H9 (cell line): Measurements from ENCODE around the gene BTBD8. TPM values are rescaled to one million over a fixed set of nuclear protein-coding genes. Genes with fewer than 3 reads are reported as not detected.

Experiments used
- DNase-seq: peaks from one replicate; pipeline ENCODE4 v3.0.0-alpha.2; 2017
- H2AFZ ChIP-seq: one replicate; pipeline ENCODE4 v1.6.1; 2013; ENCODE audit warnings: mild to moderate bottlenecking, low read length, control low read depth, moderate library complexity
- H2AK5ac ChIP-seq: 2 replicates; pipeline ENCODE4 v1.6.1; 2013; ENCODE audit warnings: low read length, control low read depth, mixed read lengths; ENCODE audit not compliant: insufficient read length
- H2BK120ac ChIP-seq: one replicate; pipeline ENCODE4 v1.6.1; 2013; ENCODE audit warnings: low read depth, mild to moderate bottlenecking, low read length, control low read depth, inconsistent platforms; ENCODE audit not compliant: poor library complexity, severe bottlenecking
- H2BK12ac ChIP-seq: 2 replicates; pipeline ENCODE4 v1.6.1; 2013; ENCODE audit warnings: low read length, control low read depth, mixed read lengths, low read depth; ENCODE audit not compliant: insufficient read length
- H2BK15ac ChIP-seq: 2 replicates; pipeline ENCODE4 v1.6.1; 2013; ENCODE audit warnings: low read depth, low read length, control low read depth
- H2BK20ac ChIP-seq: one replicate; pipeline ENCODE4 v1.6.1; 2013; ENCODE audit warnings: low read depth, mild to moderate bottlenecking, low read length, control low read depth, inconsistent platforms; ENCODE audit not compliant: poor library complexity, severe bottlenecking
- H2BK5ac ChIP-seq: 2 replicates; pipeline ENCODE4 v1.6.1; 2013; ENCODE audit warnings: low read length, control low read depth, mixed read lengths; ENCODE audit not compliant: insufficient read length
- H3K14ac ChIP-seq: 2 replicates; pipeline ENCODE4 v1.6.1; 2013; ENCODE audit warnings: low read length, control low read depth; ENCODE audit not compliant: insufficient read depth
- H3K18ac ChIP-seq: 2 replicates; pipeline ENCODE4 v1.6.1; 2013; ENCODE audit warnings: low read depth, mild to moderate bottlenecking, mixed read lengths, low read length, control low read depth; ENCODE audit not compliant: insufficient read length
- H3K23ac ChIP-seq: 2 replicates; pipeline ENCODE4 v1.6.1; 2013; ENCODE audit warnings: low read length, control low read depth, mixed read lengths, low read depth; ENCODE audit not compliant: insufficient read length
- H3K23me2 ChIP-seq: 2 replicates; pipeline ENCODE4 v1.6.1; 2013; ENCODE audit warnings: low read depth, mild to moderate bottlenecking, mixed read lengths, low read length, control low read depth; ENCODE audit not compliant: insufficient read length, poor library complexity, severe bottlenecking
- H3K27ac ChIP-seq: 2 replicates; pipeline ENCODE4 v1.5.1; 2013; ENCODE audit warnings: low read length, control low read depth, mixed read lengths, low read depth; ENCODE audit not compliant: insufficient read length
- H3K27me3 ChIP-seq: 2 replicates; pipeline ENCODE4 v1.6.1; 2013; ENCODE audit warnings: low read length, control low read depth, inconsistent platforms; ENCODE audit not compliant: insufficient read depth
- H3K4ac ChIP-seq: 2 replicates; pipeline ENCODE4 v1.6.1; 2013; ENCODE audit warnings: low read depth, mild to moderate bottlenecking, control low read depth, inconsistent platforms, low read length, moderate library complexity
- H3K4me1 ChIP-seq: 2 replicates; pipeline ENCODE4 v1.6.1; 2013; ENCODE audit warnings: low read length, control low read depth, inconsistent platforms; ENCODE audit not compliant: insufficient read depth
- H3K4me2 ChIP-seq: 2 replicates; pipeline ENCODE4 v1.6.1; 2013; ENCODE audit warnings: low read length, control low read depth, mixed read lengths; ENCODE audit not compliant: insufficient read length, insufficient read depth
- H3K56ac ChIP-seq: 2 replicates; pipeline ENCODE4 v1.6.1; 2013; ENCODE audit warnings: low read depth, mild to moderate bottlenecking, mixed read lengths, low read length, control low read depth; ENCODE audit not compliant: insufficient read length
- H3K79me1 ChIP-seq: 2 replicates; pipeline ENCODE4 v1.6.1; 2013; ENCODE audit warnings: low read depth, mild to moderate bottlenecking, moderate library complexity, low read length, control low read depth, inconsistent platforms; ENCODE audit not compliant: insufficient read depth, poor library complexity, severe bottlenecking
- H3K79me2 ChIP-seq: 2 replicates; pipeline ENCODE4 v1.6.1; 2013; ENCODE audit warnings: low read length, control low read depth, inconsistent platforms; ENCODE audit not compliant: insufficient read depth
- H3K9ac ChIP-seq: 2 replicates; pipeline ENCODE4 v1.6.1; 2013; ENCODE audit warnings: low read length, control low read depth, mixed read lengths; ENCODE audit not compliant: insufficient read length; ENCODE audit errors: extremely low read depth
- H3K9me3 ChIP-seq: one replicate; pipeline ENCODE4 v1.6.1; 2013; ENCODE audit warnings: low read depth, low read length, inconsistent platforms; ENCODE audit not compliant: control insufficient read depth
- H3T11ph ChIP-seq: one replicate; pipeline ENCODE4 v1.6.1; 2013; ENCODE audit warnings: mild to moderate bottlenecking, low read length, control low read depth, inconsistent platforms
- H4K20me1 ChIP-seq: one replicate; pipeline ENCODE4 v1.6.1; 2013; ENCODE audit not compliant: control insufficient read depth, insufficient read length, insufficient read depth
- H4K5ac ChIP-seq: 2 replicates; pipeline ENCODE4 v1.6.1; 2013; ENCODE audit warnings: low read depth, mild to moderate bottlenecking, mixed read lengths, low read length, control low read depth; ENCODE audit not compliant: insufficient read length
- H4K8ac ChIP-seq: replicated peaks from 2 replicates; pipeline ENCODE4 v1.6.1; 2013; ENCODE audit warnings: low read length, control low read depth, mixed read lengths, low read depth; ENCODE audit not compliant: insufficient read length
- H4K91ac ChIP-seq: 2 replicates; pipeline ENCODE4 v1.6.1; 2013; ENCODE audit warnings: low read depth, mild to moderate bottlenecking, moderate library complexity, mixed read lengths, low read length, control low read depth; ENCODE audit not compliant: insufficient read length
- H3K27ac Mint-ChIP-seq, 3 experiments: 2 replicates in 2 of 3; 3 replicates in 1 of 3; pipeline ENCODE4 v1.8.0; 2020 to 2021; ENCODE audit warnings: mixed read lengths in 3 of 3, mild to moderate bottlenecking in 1 of 3, moderate library complexity in 1 of 3
- H3K27me3 Mint-ChIP-seq: 2 replicates; pipeline ENCODE4 v1.8.0; 2021; ENCODE audit warnings: low read depth, mild to moderate bottlenecking, moderate library complexity, mixed read lengths
- H3K36me3 Mint-ChIP-seq, 3 experiments: 2 replicates in 2 of 3; 3 replicates in 1 of 3; pipeline ENCODE4 v1.8.0; 2020 to 2021; ENCODE audit warnings: low read depth in 3 of 3, mixed read lengths in 3 of 3; ENCODE audit not compliant: insufficient read depth in 1 of 3
- H3K4me1 Mint-ChIP-seq, 2 experiments: 2 replicates each; pipeline ENCODE4 v1.8.0; 2020; ENCODE audit warnings: mixed read lengths in 2 of 2
- H3K4me3 Mint-ChIP-seq, 2 experiments: 2 replicates in 1 of 2; 3 replicates in 1 of 2; pipeline ENCODE4 v1.8.0; 2020 to 2021; ENCODE audit warnings: mild to moderate bottlenecking in 2 of 2, mixed read lengths in 2 of 2, moderate library complexity in 1 of 2
- H3K9me3 Mint-ChIP-seq, 2 experiments: 2 replicates in 1 of 2; 3 replicates in 1 of 2; pipeline ENCODE4 v1.8.0; 2020; ENCODE audit warnings: mild to moderate bottlenecking in 2 of 2, mixed read lengths in 2 of 2, moderate library complexity in 1 of 2
- CTCF ChIP-seq: fragments of 200-600 bp; sonication (generic); conservative IDR thresholded peaks from 3 replicates; pipeline ENCODE4 v1.8.0; 2021; ENCODE audit warnings: antibody characterized with exemption, mild to moderate bottlenecking
- WGBS: extraction: QIAGEN DNeasy Blood & Tissue Kit; methylation state at CpG from one replicate; pipeline ENCODE4 v1.1.7; 2013; ENCODE audit warnings: missing lambda C conversion rate, low lambda C conversion rate, mixed read lengths; ENCODE audit not compliant: insufficient read length; ENCODE audit errors: extremely low coverage; 5-methylcytosine and 5-hydroxymethylcytosine counted together
- total RNA-seq: library from RNA; stranded (reverse); gene quantifications from 2 replicates; pipeline ENCODE4 v1.2.1, GENCODE V29; 2021

BTBD8 gene
- total RNA-seq, 1 experiment from 2014 or later: 1.4 TPM

GRCh38 chr1:92165389-92165788 is 85.2 kb downstream of the BTBD8 start:
- Histone ChIP-seq H4K8ac (no peak overlapping the region), H3K9ac (no peak overlapping the region), H2BK120ac (no peak overlapping the region), H2AFZ (no peak overlapping the region), H3K27me3 (no peaks in the 10 kb centered on the region), H3K4me1 (no peaks in the 10 kb centered on the region), H2BK5ac (no peak overlapping the region), H2AK5ac (no peak overlapping the region), H3K18ac (no peak overlapping the region), H2BK15ac (no peak overlapping the region), H4K20me1 (no peaks in the 10 kb centered on the region), H3T11ph (no peak overlapping the region), H3K14ac (no peak overlapping the region), H3K79me2 (no peaks in the 10 kb centered on the region), H3K9me3 (no peaks in the 10 kb centered on the region), H3K23me2 (no peaks in the 10 kb centered on the region), H3K79me1 (no peaks in the 10 kb centered on the region), H3K4ac (no peak overlapping the region), H2BK20ac (no peak overlapping the region), H3K56ac (no peak overlapping the region), H4K91ac (no peak overlapping the region), H3K4me2 (no peak overlapping the region), H2BK12ac (no peak overlapping the region), H4K5ac (no peak overlapping the region), H3K23ac (no peak overlapping the region), H3K27ac (no peak overlapping the region)
- WGBS: no CpG with 5 or more reads among the region's 1 CpG
- H3K36me3 Mint-ChIP-seq: peaks cover 0 to 1% (median 0%) of the 10 kb centered on the region in 3 experiments; a peak in 2 of 7 replicates
- TF ChIP-seq CTCF: no peak
- no peak overlapping the region for H3K4me3 Mint-ChIP-seq
- no peak for DNase-seq
- no peak overlapping the region for H3K27ac Mint-ChIP-seq
- H3K27me3 Mint-ChIP-seq: no peaks in the 10 kb centered on the region
- no peaks in the 10 kb centered on the region for H3K4me1 Mint-ChIP-seq
- peaks cover 0 to under 1% of the 10 kb centered on the region in 2 experiments; a peak in 1 of 5 replicates for H3K9me3 Mint-ChIP-seq
